HepG2 (cell line): ENCODE measurements around the gene NAP1L4. TPM values are rescaled to one million over a fixed set of nuclear protein-coding genes. Genes with fewer than 3 reads are reported as not detected.
A peak's percentile ranks its signal among the peaks of the same experiment; 100 is the strongest.

ENCODE experiments used
- ATM ChIP-seq: fragments of 450-650 bp; IDR thresholded peaks from 2 replicates; pipeline ENCODE4 v1.7.1; 2017; ENCODE audit warnings: mild to moderate bottlenecking, borderline replicate concordance
- CBX2 ChIP-seq, 2 experiments: fragments of 200-600 bp in 1 of 2; sonication (generic); formaldehyde crosslinking in 1 of 2; IDR thresholded peaks; 2 replicates each; pipeline versions ENCODE4 v1.7.0 to v1.8.1; 2018 to 2022; ENCODE audit warnings: low read depth in 2 of 2, low read length in 1 of 2, mild to moderate bottlenecking in 1 of 2, missing genetic modification reagents in 1 of 2
- CENPX ChIP-seq: sonication (generic); formaldehyde crosslinking; IDR thresholded peaks from 2 replicates; pipeline ENCODE4 v1.9.0; 2021; ENCODE audit warnings: mild to moderate bottlenecking, missing genetic modification reagents, moderate library complexity
- CREM ChIP-seq, 2 experiments: sonication (generic) in 1 of 2; formaldehyde crosslinking in 1 of 2; IDR thresholded peaks; 2 replicates each; pipeline versions ENCODE4 v1.4.0 to v1.6.1; 2016 to 2020; ENCODE audit warnings: antibody characterized with exemption in 1 of 2, mild to moderate bottlenecking in 1 of 2, missing genetic modification reagents in 1 of 2
- DNMT3B ChIP-seq: conservative IDR thresholded peaks from 2 replicates; pipeline ENCODE4 v1.6.1; 2016; ENCODE audit warnings: missing biosample characterization, control low read depth
- ELF1 ChIP-seq: sonication (generic); formaldehyde crosslinking; IDR thresholded peaks from 2 replicates; pipeline ENCODE4 v1.4.0; 2020; ENCODE audit warnings: missing genetic modification reagents
- HNF4A ChIP-seq: sonication (generic); formaldehyde crosslinking; IDR thresholded peaks from 2 replicates; pipeline ENCODE4 v1.4.0; 2020; ENCODE audit warnings: missing genetic modification reagents
- HOXD1 ChIP-seq: sonication (generic); formaldehyde crosslinking; IDR thresholded peaks from 2 replicates; pipeline ENCODE4 v1.5.0; 2020; ENCODE audit warnings: missing genetic modification reagents
- KDM3A ChIP-seq: IDR thresholded peaks from 2 replicates; pipeline ENCODE4 v1.6.1; 2018; ENCODE audit warnings: low read depth, missing compliant biosample characterization
- KLF16 ChIP-seq, 2 experiments: sonication (generic) in 1 of 2; formaldehyde crosslinking in 1 of 2; IDR thresholded peaks; 2 replicates each; pipeline versions ENCODE4 v1.6.1 to v1.8.0; 2016 to 2023; ENCODE audit warnings: missing genetic modification reagents in 2 of 2, missing compliant biosample characterization in 1 of 2
- MIER3 ChIP-seq: IDR thresholded peaks from 2 replicates; pipeline ENCODE4 v1.6.1; 2016; ENCODE audit warnings: missing compliant biosample characterization, borderline replicate concordance
- NFKBIZ ChIP-seq: IDR thresholded peaks from 2 replicates; pipeline ENCODE4 v1.6.1; 2018; ENCODE audit warnings: missing genetic modification reagents, missing compliant biosample characterization
- NKX3-1 ChIP-seq: sonication (generic); formaldehyde crosslinking; IDR thresholded peaks from 2 replicates; pipeline ENCODE4 v1.5.0; 2020; ENCODE audit warnings: missing genetic modification reagents
- ZBTB39 ChIP-seq: sonication (generic); formaldehyde crosslinking; IDR thresholded peaks from 2 replicates; pipeline ENCODE4 v1.5.0; 2020; ENCODE audit warnings: missing genetic modification reagents
- ZBTB8A ChIP-seq: sonication (generic); formaldehyde crosslinking; IDR thresholded peaks from 2 replicates; pipeline ENCODE4 v1.4.0; 2020; ENCODE audit warnings: mild to moderate bottlenecking, low read depth, missing genetic modification reagents, borderline replicate concordance
- ZFP41 ChIP-seq: sonication (generic); formaldehyde crosslinking; IDR thresholded peaks from 2 replicates; pipeline ENCODE4 v1.4.0; 2020; ENCODE audit warnings: mild to moderate bottlenecking, missing genetic modification reagents, borderline replicate concordance
- ZKSCAN1 ChIP-seq: fragments of 150-350 bp; IDR thresholded peaks from 2 replicates; pipeline ENCODE4 v1.6.1; 2014; ENCODE audit warnings: low read length
- ZNF431 ChIP-seq: sonication (generic); formaldehyde crosslinking; IDR thresholded peaks from 2 replicates; pipeline ENCODE4 v1.9.0; 2022; ENCODE audit warnings: missing genetic modification reagents, low read depth, mild to moderate bottlenecking, borderline replicate concordance
- ZNF557 ChIP-seq: sonication (generic); formaldehyde crosslinking; IDR thresholded peaks from 2 replicates; pipeline ENCODE4 v1.4.0; 2020; ENCODE audit warnings: missing genetic modification reagents
- ZNF562 ChIP-seq: sonication (generic); formaldehyde crosslinking; IDR thresholded peaks from 2 replicates; pipeline ENCODE4 v1.8.0; 2022; ENCODE audit warnings: missing genetic modification reagents, borderline replicate concordance
- ZNF564 ChIP-seq: sonication (generic); formaldehyde crosslinking; IDR thresholded peaks from 2 replicates; pipeline ENCODE4 v1.8.1; 2023; ENCODE audit warnings: mild to moderate bottlenecking, missing genetic modification reagents
- ZNF598 ChIP-seq: sonication (generic); formaldehyde crosslinking; IDR thresholded peaks from 2 replicates; pipeline ENCODE4 v1.5.1; 2020; ENCODE audit warnings: mild to moderate bottlenecking, missing genetic modification reagents, borderline replicate concordance
- ZNF724P ChIP-seq: sonication (generic); formaldehyde crosslinking; IDR thresholded peaks from 2 replicates; pipeline ENCODE4 v1.8.0; 2022; ENCODE audit warnings: missing genetic modification reagents, borderline replicate concordance
- ZNF737 ChIP-seq: sonication (generic); formaldehyde crosslinking; IDR thresholded peaks from 2 replicates; pipeline ENCODE4 v1.5.0; 2020; ENCODE audit warnings: missing genetic modification reagents, mild to moderate bottlenecking, borderline replicate concordance
- ZSCAN30 ChIP-seq: sonication (generic); formaldehyde crosslinking; IDR thresholded peaks from 2 replicates; pipeline ENCODE4 v1.5.0; 2020; ENCODE audit warnings: mild to moderate bottlenecking, missing genetic modification reagents
- polyA plus RNA-seq, 8 experiments: library from polyadenylated mRNA; depleted of rRNA in 3 of 8; stranded (reverse) in 7 of 8; unstranded in 1 of 8; fragments of >200 nt; fragmentation: Illumina TruSeq in 4 of 8; extraction: Trizol in 4 of 8; gene quantifications; 2 replicates each; pipeline versions ENCODE4 v1.2.1 to v1.2.3, GENCODE V29; 2011 to 2016; ENCODE audit warnings: low read depth in 4 of 8, missing spikeins in 1 of 8, mixed read lengths in 1 of 8; ENCODE audit not compliant: insufficient read depth in 1 of 8
- total RNA-seq, 5 experiments: library from RNA; depleted of rRNA; stranded (reverse); fragments of >200 nt; fragmentation: Illumina TruSeq; extraction: Trizol; gene quantifications; 2 replicates each; pipeline ENCODE4 v1.2.3, GENCODE V29; 2016; ENCODE audit warnings: low read depth in 1 of 5

The NAP1L4 gene
- total and polyA plus RNA-seq, 2 of the 13 experiments (the other 11 are each of a cell fraction or from before 2014, with no cell fraction given) = 64.0 to 186 TPM

GRCh38 chr11:2992234-2992996 lies at the start of gene NAP1L4 (continued):
- TF ChIP-seq MIER3 = peak; percentile 46; the same call in 1 of the 2 replicates
- 0 out of 2 replicates have a peak, but pooled peaks have one; percentile 21 for TF ChIP-seq ZNF562
- no peak; the same call in 1 of the 2 replicates for TF ChIP-seq ELF1
- TF ChIP-seq ZNF598 (CRISPR knock-in tag) = 0 out of 2 replicates have a peak, but pooled peaks have one; percentile 61
- no peak for TF ChIP-seq ZNF557 (CRISPR knock-in tag)
- no peak for TF ChIP-seq CBX2 (IDR thresholded peaks at IDR 0.05; ENCODE audit: low read depth, low read length)
- no peak for TF ChIP-seq CBX2 (CRISPR knock-in tag; IDR thresholded peaks at IDR 0.05; ENCODE audit: low read depth)
- TF ChIP-seq KLF16 (CRISPR knock-in tag; IDR thresholded peaks at IDR 0.05) = peak in 1 of 2 experiments; percentile 81; a peak in 1 of 4 replicates
- TF ChIP-seq ZSCAN30 (CRISPR knock-in tag) = no peak
- TF ChIP-seq ZFP41 (CRISPR knock-in tag) = no peak
- no peak for TF ChIP-seq ZNF737 (CRISPR knock-in tag)
- no peak for TF ChIP-seq HNF4A (CRISPR knock-in tag)
- no peak for TF ChIP-seq ATM
- TF ChIP-seq ZNF564 (CRISPR knock-in tag) = 0 out of 2 replicates have a peak, but pooled peaks have one; percentile 9
- TF ChIP-seq ZBTB8A = 0 out of 2 replicates have a peak, but pooled peaks have one; percentile 48
- TF ChIP-seq ZKSCAN1 = no peak
- peak; percentile 24; the same call in 1 of the 2 replicates for TF ChIP-seq NFKBIZ
- no peak; the same call in 1 of the 2 replicates for TF ChIP-seq ZNF431 (CRISPR knock-in tag)
- no peak for TF ChIP-seq ZBTB39 (CRISPR knock-in tag)
- 0 out of 2 replicates have a peak, but pooled peaks have one; percentile 22 for TF ChIP-seq NKX3-1 (CRISPR knock-in tag)
- peak; percentile 64 for TF ChIP-seq CREM (IDR thresholded peaks at IDR 0.05)
- no peak for TF ChIP-seq CREM (CRISPR knock-in tag; IDR thresholded peaks at IDR 0.05)
- no peak for TF ChIP-seq ZNF724P
- no peak for TF ChIP-seq DNMT3B
- no peak for TF ChIP-seq HOXD1 (CRISPR knock-in tag)
- no peak for TF ChIP-seq KDM3A
- no peak for TF ChIP-seq CENPX (CRISPR knock-in tag)
